ENCODE measurements around the gene ADAMTS2.
"Not testable (repeated sequence)": the region's sequence is repeated elsewhere in the genome, so short reads cannot be mapped to it uniquely, and the experiment has no call there.

ADAMTS2 gene

DNA sequence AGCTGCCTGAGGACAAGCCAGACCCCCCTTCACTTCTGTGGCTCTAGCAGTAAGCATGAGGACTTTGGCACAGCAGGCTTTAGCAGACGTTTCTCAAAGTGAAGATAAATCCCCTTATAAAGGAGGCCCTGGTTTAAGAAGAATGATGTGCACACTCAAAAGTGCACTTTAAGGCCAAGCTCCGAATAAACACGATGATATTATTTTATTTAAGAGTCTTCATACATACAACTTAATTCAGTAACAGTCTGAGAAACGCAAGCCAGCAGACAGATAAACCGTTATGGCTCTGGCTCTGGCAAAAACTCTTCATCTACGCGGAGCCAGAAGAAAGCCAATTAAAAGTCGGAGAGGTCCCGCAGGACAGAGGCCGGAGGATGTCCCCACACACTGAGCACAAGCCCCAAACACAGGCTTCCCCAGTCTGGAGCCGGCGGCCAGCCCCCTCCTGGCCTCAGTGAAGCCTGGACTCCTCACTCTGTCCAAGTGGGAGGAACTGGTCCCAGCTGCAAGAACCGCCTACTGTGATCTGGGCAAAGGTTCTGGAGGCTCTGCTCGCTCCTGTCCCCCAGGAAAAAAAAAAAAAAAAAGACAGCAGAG, 44.6 kb downstream of the ADAMTS2 start:
- in situ Hi-C loops (cut with MboI; ENCODE audit: low sequenced_read_pairs) = no loop called here

DNA sequence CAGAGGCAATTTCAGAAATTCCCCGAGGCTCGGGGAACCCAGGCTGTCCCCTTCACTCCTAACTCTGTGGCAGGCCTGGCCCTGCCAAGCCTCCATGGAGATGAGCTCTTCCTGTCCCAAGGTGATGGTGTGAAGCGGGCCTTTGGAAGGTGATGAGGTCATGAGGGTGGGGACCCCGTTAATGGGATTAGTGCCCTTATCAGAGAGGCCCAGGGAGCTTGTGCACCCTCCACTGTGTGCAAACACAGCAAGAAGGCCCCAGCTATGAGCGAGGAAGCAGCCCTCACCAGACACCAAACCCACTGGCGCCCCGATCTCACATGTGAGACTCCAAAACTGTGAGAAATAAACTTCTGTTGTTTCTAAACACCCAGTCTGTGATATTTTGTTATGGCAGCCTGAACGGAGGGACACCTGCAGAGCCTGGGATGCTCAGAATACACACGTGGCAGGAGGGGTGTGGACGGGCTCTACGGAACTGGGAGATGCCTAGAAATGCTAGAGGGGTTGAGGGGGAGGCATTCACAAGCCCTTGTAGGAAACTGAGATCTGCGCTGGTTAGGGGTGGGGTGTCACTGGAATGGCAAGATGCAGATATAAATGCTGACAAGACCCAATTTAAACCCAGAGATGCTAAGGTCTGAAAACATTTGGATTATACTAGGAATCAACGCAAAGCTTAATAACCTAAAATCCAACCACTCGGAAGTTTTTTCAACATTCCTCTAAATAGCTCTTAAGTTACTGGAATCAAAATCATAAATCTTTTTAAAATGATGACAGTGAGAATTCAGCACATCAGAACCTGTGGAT, 46.9 kb downstream of the ADAMTS2 start:
- in situ Hi-C loops (cut with MboI; ENCODE audit: low sequenced_read_pairs) = no loop called here

DNA sequence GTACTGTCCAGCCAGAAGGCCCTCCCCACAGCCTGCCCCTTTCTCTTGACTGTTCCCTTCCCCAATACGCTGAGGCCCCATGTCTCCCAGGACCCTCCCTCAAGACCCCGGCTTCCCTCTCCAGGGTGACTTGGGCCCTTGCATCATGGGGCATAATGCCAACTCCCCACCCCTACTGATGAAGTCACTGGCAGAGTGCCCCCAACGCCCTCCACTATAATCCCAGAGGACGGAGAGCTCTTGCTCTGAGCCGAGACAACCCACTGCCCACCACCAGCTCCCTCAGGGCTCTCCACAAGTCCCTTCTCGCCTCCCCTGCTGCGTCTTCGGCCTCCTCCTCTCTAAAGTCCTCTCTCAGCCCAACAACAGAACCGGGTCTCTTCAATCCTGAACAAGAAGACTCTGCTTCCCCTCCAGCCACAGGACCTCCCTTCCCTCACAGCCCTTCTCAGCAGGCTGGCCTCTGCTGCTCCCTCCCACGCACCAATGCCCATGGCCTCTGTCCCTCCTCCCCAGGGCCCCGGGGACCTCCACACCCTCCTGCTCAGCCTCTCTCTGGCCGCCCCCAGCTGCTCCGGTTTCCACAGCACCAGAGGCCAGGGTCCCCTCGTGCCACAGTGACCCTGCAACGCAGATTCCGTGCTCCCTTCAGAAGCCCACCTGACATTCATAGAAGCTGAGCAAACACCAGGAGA, 47.6 kb downstream of the ADAMTS2 start:
- in situ Hi-C loops (cut with MboI; ENCODE audit: low sequenced_read_pairs) = no loop called here

DNA sequence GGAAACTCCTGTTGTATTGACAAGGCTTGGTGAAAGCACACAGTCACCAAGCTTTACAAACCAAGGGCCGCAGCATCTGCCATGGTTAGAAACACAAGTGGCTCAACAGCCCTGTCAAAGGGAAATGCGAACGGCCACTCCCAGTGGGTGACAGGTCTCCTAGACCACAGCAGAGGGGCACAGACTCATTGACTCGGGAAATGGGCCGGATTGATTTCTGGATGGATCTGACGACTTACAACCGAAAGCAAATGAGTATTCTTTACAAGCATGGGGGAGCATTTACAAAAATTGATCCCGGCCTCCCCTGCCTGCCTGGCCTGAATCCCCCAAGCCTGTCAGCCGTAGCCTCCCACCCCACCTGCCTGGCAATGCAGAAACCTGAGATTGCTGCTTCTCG, 48.2 kb downstream of the ADAMTS2 start:
- in situ Hi-C loops (cut with MboI; ENCODE audit: low sequenced_read_pairs) = no loop called here

DNA sequence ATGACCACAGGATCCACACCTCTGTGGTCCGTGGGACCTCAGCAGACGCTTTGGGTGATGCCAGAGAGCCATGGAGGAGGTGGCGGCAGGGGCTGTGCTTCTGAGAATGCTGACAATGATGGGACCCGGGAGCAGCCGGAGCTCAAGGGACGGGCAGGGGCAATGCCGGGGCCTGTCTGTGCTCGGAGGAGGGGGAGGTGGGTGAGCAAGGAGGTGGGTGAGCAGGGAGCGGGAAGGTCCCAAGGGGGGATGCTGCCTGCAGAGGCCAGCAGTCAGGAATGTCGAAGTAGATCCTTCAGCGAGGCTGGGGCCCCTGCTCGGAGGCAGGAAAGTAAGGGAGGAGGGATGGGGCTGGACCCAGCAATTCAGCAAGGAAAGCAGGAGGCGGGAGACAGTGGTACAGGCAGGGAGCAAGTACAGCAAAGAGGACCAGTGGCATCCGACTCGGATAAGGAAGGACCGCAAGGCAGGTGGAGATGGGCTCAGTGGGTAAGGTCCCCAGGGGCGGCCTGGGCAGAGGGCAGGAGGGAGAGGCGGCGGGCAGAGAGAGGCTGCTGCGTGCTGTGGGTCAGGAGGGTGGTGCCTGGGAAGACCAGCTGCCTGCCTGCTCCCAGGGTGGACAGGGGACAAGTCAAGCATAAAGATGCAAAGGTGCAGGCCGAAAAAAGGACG, 49.0 kb downstream of the ADAMTS2 start:
- in situ Hi-C loops (cut with MboI; ENCODE audit: low sequenced_read_pairs) = no loop called here

DNA sequence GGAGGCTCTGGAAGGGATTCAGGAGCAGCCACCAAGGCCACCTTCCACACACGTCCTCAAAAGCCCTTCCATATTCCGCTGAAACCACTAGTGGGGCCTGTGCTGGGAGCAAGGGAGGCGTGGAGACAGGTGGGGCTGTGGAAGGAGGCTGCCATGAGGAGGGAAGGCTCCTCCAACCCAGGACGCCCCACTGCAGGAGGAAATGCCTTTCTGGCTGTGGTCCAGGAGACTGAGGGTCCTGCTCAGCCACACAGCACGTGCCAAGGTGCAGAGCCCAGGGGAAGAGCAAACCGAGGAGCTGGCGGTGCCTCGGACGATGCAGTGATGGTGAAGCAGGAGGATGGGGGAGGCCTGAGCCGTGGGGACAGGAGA, 49.5 kb downstream of the ADAMTS2 start:
- in situ Hi-C loops (cut with MboI; ENCODE audit: low sequenced_read_pairs) = no loop called here

DNA sequence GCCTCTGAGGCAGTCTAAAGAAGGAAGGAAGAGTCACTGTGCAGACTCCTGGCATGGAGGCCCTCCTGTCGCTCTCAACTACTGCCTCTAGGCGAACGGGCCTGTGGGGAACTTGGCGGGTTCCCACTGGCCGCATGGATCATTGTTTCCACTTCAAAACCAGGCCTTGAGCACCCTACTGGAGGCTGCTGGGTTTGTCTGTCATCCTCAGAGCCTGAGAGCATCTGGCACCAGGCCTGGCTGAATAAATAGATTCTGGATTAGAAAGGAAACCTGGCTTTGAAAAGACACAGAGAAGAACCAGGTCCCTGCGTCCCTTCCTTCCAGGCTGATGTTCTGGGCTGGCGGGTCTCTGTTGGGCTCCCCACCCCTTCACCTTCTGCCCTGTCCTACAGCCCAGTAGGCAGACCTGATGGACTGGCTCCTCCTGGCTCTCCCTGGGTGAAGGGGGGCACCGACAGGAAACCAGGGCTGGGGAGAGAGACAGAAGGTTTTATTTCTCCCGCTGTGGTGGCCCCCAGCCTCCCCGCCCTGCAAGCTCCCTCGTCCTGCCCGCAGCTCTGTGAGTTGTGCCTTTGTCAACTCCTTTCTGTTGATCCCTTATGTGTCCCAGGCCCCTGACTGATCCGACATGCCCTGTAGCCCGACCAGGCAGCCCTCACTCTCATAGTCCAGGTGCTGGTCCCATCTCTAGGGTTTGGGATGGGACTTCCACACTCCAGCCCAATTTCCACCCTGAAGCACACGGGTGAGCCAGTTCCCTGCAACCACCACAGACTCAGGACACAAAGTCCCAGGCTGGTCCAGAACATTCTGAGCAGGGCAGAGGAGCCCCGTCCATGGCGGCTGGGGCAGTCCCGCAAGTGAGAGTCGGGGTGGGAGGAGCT, 50.1 kb downstream of the ADAMTS2 start:
- in situ Hi-C loops (cut with MboI; ENCODE audit: low sequenced_read_pairs) = no loop called here

DNA sequence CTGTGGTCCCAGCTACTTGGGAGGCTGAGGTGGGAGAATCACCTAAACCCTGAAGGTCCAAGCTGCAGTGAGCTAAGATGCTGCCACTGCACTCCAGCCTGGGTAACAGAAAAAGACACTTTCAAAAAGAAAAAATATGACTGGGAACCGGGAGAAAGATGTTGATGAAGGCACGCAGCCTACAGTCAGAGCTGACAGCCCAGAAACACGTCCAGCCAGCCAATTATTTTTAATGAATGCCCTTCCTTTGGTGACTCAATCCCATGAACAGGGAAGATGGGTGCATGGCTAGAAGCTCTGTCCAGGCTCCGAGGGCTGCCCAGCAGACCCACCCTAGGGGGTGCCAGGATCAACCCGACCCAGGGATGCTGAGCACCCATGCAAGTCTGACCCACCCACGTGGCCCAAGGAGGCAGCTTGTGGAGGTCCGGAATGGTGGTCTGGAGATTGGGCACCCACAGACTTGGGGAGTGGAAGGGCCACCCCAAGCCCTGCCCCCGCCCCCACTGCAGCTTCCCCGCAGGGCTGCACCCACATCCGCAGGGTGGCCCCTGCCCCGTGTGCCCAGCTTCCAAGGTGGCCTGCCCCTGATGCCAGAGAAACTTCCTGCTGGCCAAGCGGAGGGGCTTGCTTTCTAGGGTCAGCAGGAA, 51.0 kb downstream of the ADAMTS2 start:
- in situ Hi-C loops (cut with MboI; ENCODE audit: low sequenced_read_pairs) = no loop called here

DNA sequence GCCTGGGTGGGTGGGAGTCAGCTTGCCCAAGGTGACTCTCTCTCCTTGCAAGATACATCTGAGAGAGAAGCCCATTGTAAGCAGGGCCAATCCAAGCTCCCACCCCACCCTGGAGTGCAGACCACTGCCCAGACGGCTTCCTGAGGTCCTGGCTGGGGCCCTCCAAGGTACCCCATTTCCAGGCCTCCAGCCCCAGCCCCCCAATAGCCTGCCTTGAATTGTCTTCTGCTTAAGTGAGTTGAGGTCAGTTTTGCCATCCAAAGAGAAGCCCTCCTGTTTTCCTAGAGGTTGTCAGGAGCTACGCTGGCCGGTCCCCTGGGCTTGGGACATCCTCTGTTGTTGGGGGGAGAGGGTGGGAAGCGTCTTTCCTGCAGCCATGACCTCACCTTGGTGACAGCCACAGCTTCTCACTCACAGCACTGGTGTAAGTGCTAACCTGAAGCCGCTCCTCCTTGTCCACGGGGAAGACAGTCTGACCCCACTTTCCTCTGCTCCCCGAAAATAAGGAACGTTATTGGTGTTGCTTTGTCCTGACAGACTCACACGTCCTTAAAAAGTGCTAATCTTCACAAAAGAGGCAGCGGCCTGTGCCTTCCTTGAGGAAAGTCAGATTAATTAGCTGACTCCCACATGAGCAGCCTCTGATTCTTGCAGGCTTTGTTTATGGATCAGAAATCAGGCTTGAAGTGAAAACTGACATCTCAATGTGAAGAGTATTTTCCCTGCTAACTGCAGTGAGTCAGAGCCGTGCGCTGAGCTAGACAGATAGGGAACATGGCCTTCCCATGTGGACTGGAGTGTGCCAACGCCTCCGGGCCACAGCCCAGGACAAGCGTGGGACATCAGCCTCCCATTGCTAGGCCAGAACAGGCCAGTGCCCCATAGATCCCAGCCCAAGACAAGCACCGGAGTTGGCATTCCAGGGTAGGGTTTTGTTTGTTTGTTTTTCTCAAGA, 52.3 kb downstream of the ADAMTS2 start:
- in situ Hi-C loops (cut with MboI; ENCODE audit: low sequenced_read_pairs) = no loop called here

DNA sequence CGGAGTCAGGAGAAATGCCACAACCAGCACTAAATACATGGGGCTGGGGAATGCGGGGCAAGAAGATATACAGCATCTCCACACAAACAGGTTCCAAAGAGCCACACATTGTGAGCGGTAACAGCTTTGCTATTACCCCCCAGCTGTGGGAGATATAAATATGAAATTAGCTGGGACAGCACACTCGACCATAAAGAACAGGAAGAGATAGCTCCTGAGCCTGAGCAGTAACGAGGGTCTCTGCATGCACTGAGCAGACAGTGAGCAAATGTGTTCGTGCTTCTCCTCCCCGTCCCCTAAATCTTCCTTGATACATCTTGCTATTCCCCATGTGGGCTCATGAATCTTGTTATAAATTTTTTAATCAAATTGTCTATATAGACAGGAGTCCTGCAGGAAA, 53.1 kb downstream of the ADAMTS2 start:
- in situ Hi-C loops (cut with MboI; ENCODE audit: low sequenced_read_pairs) = no loop called here

DNA sequence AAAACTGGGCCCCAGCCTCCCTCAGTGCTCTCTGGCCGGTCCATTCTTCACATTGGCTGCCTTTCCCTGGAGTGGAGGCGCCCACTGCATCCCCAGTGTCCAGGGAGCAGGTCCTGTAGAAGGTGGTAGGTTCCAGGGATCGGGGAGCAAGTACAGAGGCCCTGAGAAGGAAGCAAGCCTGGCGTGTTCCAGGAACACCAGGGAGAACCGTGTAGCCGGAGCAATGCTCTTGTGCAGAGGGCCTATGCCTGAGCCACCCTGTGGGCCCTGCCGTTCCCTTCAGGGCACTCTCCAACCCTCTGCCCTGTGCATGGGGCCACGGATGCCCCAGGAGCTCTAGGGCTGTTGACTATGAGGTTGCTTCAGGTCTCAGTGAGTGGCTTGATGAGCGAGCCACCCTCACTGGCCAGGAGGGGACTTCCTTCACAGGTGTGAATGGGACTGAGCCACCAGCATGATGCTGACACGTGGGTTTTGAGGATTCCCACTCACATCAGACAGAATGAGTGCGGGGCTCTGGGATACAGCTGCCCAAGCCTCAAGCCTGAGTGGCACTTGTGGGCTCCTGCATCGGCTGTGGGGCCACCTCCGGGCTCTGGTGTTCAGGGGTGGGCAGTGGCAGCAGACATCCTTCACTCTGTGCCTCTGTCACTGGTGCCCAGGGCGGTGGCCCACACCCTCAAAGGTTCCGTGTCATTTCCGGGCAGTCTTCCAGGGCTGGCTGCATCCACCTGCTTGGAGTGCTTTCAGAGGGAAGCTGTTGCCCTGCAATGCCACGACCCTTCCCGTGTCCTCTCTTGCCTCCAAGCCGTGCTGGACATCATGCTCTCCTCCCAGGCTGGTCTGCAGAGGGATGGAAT, 54.4 kb downstream of the ADAMTS2 start:
- in situ Hi-C loops (cut with MboI; ENCODE audit: low sequenced_read_pairs) = no loop called here

DNA sequence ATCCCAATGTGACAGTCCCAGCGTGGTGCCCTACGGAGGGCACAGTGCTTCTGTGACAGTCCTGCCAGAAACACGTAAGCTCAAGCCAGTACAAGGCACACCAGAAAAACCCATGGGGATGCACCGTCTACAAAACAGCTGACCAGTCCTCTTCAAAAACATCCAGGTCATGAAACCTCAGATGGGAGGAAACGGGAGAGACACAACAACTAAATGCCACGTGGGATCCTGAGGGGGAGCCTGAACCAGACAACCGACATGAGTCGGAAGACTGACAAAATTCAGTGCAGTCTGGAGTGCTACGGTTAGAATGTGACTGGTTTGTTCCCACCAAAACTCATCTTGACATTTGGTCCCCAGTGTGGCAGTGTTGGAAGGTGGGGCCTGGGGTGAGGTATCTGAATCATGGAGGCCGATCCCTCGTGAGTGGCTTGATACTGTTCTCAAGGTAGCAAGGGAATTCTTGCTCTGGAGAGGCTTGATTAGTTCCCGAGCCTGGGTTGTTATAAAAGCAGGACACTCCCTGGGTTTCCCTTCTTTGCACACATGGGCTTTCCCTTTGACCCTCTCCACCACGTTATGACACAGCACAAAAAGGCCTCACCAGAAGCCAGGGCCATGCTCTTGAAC, 55.4 kb downstream of the ADAMTS2 start:
- in situ Hi-C loops (cut with MboI; ENCODE audit: low sequenced_read_pairs) = no loop called here

DNA sequence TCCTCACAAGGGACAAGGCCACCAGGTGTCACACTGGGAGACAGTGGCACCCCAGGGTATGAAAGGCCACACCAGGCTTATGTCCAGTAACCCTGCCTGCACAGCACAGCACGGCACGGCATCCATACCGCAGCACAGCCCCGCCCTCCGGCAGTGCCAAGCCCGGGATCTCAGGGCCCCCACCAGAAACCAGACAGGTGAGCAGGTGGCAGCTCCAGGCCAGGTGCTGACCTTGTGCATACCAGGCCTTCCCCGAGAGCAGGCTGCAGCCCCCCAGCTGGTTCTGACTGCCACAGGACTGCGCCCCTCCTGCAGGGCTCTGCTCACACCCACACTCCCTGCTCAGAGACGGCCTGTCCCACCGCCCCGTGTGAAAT, 56.5 kb downstream of the ADAMTS2 start:
- in situ Hi-C loops (cut with MboI; ENCODE audit: low sequenced_read_pairs) = no loop called here

DNA sequence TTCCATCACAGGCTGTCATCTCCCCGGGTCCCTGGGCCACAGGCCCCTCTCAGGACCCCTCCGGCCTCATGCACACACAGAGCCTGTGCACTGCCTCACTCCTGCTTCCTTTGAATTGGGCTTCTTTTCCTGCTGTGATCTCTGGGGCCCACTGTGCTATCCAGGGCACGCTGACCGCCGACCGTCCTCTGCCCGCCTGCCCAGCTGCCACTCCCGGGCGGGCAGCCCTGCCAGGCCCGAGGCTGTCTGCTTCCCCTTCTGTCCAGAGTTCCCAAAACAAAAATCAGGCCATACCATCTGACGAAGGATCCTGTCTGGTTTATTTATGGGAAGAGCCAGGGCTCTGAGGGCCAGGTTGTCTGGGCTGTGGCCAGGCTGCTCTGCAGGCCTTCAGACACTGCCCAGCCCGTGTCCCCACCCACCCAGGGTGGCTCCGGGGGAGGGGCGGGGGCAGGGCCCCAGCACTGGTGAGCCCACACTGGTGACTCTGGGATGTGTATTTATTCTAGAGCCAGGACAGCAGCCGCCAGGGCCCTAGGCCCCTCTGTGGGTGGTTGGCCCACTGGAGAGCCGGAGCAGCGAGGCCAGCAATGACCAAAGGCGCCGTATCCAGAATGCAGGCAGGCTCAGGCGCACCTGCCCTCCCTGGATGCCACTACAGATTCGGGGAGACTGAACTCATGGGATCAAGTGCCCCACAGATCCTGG, 57.0 kb downstream of the ADAMTS2 start:
- in situ Hi-C loops (cut with MboI; ENCODE audit: low sequenced_read_pairs) = no loop called here

DNA sequence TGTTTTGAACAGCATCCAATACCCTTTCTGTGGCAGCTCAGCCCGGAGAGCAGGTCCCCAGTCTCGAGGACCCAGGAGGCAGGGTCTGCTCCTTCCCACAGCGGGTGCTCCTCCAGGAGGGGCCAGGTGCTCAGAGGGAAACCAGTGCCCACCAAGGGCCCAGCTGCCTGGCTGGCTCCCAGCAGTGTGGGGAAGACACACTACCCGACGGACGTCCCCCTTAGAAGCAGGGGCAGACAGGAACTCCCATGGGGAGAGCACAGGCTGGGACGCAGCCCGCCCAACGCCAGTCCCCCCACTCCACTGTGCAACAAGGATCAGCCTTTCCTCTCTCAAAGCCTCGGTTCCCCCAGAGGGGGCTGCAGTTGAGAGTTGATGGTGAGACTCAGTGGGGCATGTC, 57.6 kb downstream of the ADAMTS2 start:
- in situ Hi-C loops (cut with MboI; ENCODE audit: low sequenced_read_pairs) = no loop called here

DNA sequence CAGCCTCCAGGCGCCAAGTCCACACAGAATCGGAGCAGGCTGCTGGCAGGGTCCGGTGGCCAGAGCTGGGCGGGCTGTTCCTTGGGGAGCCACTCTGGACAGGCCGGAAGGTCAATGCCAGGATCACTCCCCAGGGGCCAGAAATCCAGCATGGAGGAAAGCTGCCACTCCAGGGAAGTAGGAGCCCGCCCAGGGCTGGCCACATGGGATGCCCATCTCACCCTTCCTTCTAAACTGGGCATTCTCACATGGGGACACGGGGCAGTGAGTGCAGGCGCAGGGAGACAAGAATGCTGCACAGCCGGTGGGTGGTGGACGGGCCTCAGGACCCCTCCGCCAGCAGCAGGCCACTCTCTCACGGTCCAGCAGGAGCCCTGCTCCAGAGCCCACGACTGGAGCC, 58.2 kb downstream of the ADAMTS2 start:
- in situ Hi-C loops (cut with MboI; ENCODE audit: low sequenced_read_pairs) = no loop called here

DNA sequence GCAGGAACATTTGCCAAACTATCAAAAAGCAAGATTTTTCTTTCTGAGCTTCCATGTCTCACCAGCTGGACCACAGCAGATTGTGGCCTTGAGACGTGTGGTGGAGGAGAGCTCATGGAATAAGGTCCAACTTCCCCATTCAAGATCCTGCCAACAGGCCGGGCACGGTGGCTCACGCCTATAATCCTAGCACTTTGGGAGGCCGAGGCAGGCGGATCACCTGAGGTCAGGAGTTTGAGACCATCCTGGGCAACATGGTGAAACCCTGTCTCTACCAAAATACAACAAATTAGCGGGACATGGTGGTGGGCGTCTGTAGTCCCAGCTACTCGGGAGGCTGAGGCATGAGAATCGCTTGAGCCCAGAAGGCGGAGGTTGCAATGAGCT, 59.5 kb downstream of the ADAMTS2 start:
- in situ Hi-C loops (cut with MboI; ENCODE audit: low sequenced_read_pairs) = not testable (repeated sequence)

Measured in hTERT RPE-1 (cell line).